GM12878 (cell line): ENCODE measurements around the gene FTL. TPM values are rescaled to one million over a fixed set of nuclear protein-coding genes. Genes with fewer than 3 reads are reported as not detected.
"Not testable (repeated sequence)": the region's sequence is repeated elsewhere in the genome, so short reads cannot be mapped to it uniquely, and the experiment has no call there.

Experiments
- ATAC-seq: fragments of 200-7000 bp; cut with Tn5 transposase; 3 replicates; pipeline ENCODE4 v1.9.1; 2020; ENCODE audit warnings: mild to moderate bottlenecking, moderate library complexity
- BruUV-seq: library from RNA; stranded (reverse); fragments of 400-500 nt; replicated peaks from 2 replicates; lab custom pipeline; 2021; lab: Mats Ljungman, UMichigan
- CTCF ChIA-PET: fragments of 300-600 bp; sonication (Branson Sonifier 250); formaldehyde crosslinking; extraction: SDS; loops from one replicate; lab custom pipeline; 2021; ENCODE audit warnings: inconsistent platforms; lab: Yijun Ruan, JAX
- POLR2A ChIA-PET: fragments of 350-600 bp; formaldehyde crosslinking; extraction: SDS; loops from one replicate; lab custom pipeline; 2021; ENCODE audit warnings: inconsistent platforms; lab: Charles Lee
- RAD21 ChIA-PET: fragments of 300-600 bp; sonication (Branson Sonifier 250); formaldehyde crosslinking; loops from one replicate; lab custom pipeline; 2023; ENCODE audit warnings: antibody characterized with exemption; ENCODE audit not compliant: unreplicated experiment; lab: Charles Lee
- SMC1A ChIA-PET: fragments of 300-600 bp; sonication (Branson Sonifier 250); formaldehyde crosslinking; loops from one replicate; lab custom pipeline; 2023; ENCODE audit not compliant: unreplicated experiment, uncharacterized antibody; lab: Charles Lee
- DNase-seq: peaks from one replicate; pipeline ENCODE4 v3.0.0-alpha.2; 2011; ENCODE audit warnings: low read depth, low spot score
- FAIRE-seq: peaks from 3 replicates; lab custom pipeline; 2011; peaks lifted over from hg19 to GRCh38; lab: Jason Lieb, UNC
- H2AFZ ChIP-seq: 2 replicates; pipeline ENCODE4 v1.6.0; 2011; ENCODE audit warnings: low read depth, low read length, control low read depth; ENCODE audit not compliant: control insufficient read depth
- H3K27ac ChIP-seq: 2 replicates; pipeline ENCODE4 v1.5.1; 2011; ENCODE audit warnings: control low read depth; ENCODE audit not compliant: control insufficient read depth, insufficient read depth
- H3K27me3 ChIP-seq, 2 experiments: replicated peaks in 1 of 2; 2 replicates each; pipeline versions ENCODE4 v1.6.0 to v1.6.1; 2011; ENCODE audit warnings: low read length in 1 of 2; ENCODE audit not compliant: control insufficient read depth in 2 of 2, insufficient read depth in 2 of 2
- H3K36me3 ChIP-seq, 2 experiments: 2 replicates each; pipeline ENCODE4 v1.5.1; 2011; ENCODE audit warnings: low read length in 1 of 2; ENCODE audit not compliant: control insufficient read depth in 2 of 2, insufficient read depth in 2 of 2
- H3K4me1 ChIP-seq: 2 replicates; pipeline ENCODE4 v1.6.1; 2011; ENCODE audit warnings: mild to moderate bottlenecking, low read length, moderate library complexity, mixed read lengths; ENCODE audit not compliant: control insufficient read depth, insufficient read depth
- H3K4me2 ChIP-seq: 2 replicates; pipeline ENCODE4 v1.6.0; 2011; ENCODE audit warnings: control low read depth; ENCODE audit not compliant: control insufficient read depth, insufficient read depth
- H3K4me3 ChIP-seq: fragments of 200-600 bp; sonication (generic); 2 replicates; pipeline ENCODE4 v1.5.1; 2016
- H3K79me2 ChIP-seq: 2 replicates; pipeline ENCODE4 v1.6.0; 2011; ENCODE audit warnings: low read length; ENCODE audit not compliant: control insufficient read depth, insufficient read depth
- H3K9ac ChIP-seq: 2 replicates; pipeline ENCODE4 v1.8.0; 2011; ENCODE audit warnings: low read length, control low read depth, mixed read lengths; ENCODE audit not compliant: control insufficient read depth, insufficient read depth
- H3K9me3 ChIP-seq: replicated peaks from 3 replicates; pipeline ENCODE4 v1.5.1; 2011; ENCODE audit warnings: mild to moderate bottlenecking, low read length; ENCODE audit not compliant: control insufficient read depth, insufficient read depth
- H4K20me1 ChIP-seq: 2 replicates; pipeline ENCODE4 v1.6.0; 2011; ENCODE audit not compliant: control insufficient read depth, insufficient read depth
- E4F1 ChIP-seq: fragments of 450-650 bp; IDR thresholded peaks from 2 replicates; pipeline ENCODE4 v1.6.1; 2018; ENCODE audit warnings: borderline replicate concordance, mild to moderate bottlenecking; ENCODE audit not compliant: partially characterized antibody
- HDGF ChIP-seq: fragments of 450-650 bp; IDR thresholded peaks from 2 replicates; pipeline ENCODE4 v1.6.1; 2016; ENCODE audit warnings: antibody characterized with exemption
- IRF5 ChIP-seq: fragments of 450-650 bp; IDR thresholded peaks from 2 replicates; pipeline ENCODE4 v1.6.1; 2017; ENCODE audit warnings: borderline replicate concordance
- MTA3 ChIP-seq: IDR thresholded peaks from 2 replicates; pipeline ENCODE4 v1.6.1; 2012; ENCODE audit warnings: low read length, inconsistent platforms, borderline replicate concordance
- MYB ChIP-seq: fragments of 150-350 bp; IDR thresholded peaks from 2 replicates; pipeline ENCODE4 v1.6.1; 2014; ENCODE audit warnings: mild to moderate bottlenecking, low read depth, low read length, borderline replicate concordance
- POLR2AphosphoS5 ChIP-seq: IDR thresholded peaks from 2 replicates; pipeline ENCODE4 v1.6.1; 2011; ENCODE audit warnings: mild to moderate bottlenecking, low read length, inconsistent platforms
- REST ChIP-seq: IDR thresholded peaks from 2 replicates; pipeline ENCODE4 v1.6.1; 2012; ENCODE audit warnings: mild to moderate bottlenecking, low read depth, low read length
- RUNX3 ChIP-seq: IDR thresholded peaks from 2 replicates; pipeline ENCODE4 v1.6.1; 2012; ENCODE audit warnings: low read length, inconsistent platforms
- YY1 ChIP-seq: IDR thresholded peaks from 2 replicates; pipeline ENCODE4 v1.6.1; 2011; ENCODE audit warnings: low read depth, mild to moderate bottlenecking, low read length
- ZNF207 ChIP-seq: fragments of 450-650 bp; IDR thresholded peaks from 2 replicates; pipeline ENCODE4 v1.6.1; 2014; ENCODE audit warnings: antibody characterized with exemption, mild to moderate bottlenecking, borderline replicate concordance
- WGBS: methylation state at CpG from one replicate; pipeline ENCODE4 v1.1.6; 2016; ENCODE audit warnings: low lambda C conversion rate; ENCODE audit not compliant: insufficient replicate concordance, insufficient coverage; ENCODE audit errors: missing lambda C conversion rate; 5-methylcytosine and 5-hydroxymethylcytosine counted together
- in situ Hi-C: fragments of 300-500 bp; cut with MboI; formaldehyde crosslinking; loops from 9 replicates; pipeline ENCODE4 v1.14.3; 2018; ENCODE audit warnings: mixed read lengths
- intact Hi-C: fragments of 100-400 bp; cut with micrococcal nuclease; formaldehyde crosslinking; loops from one replicate; pipeline ENCODE4 v1.14.2; 2022; ENCODE audit not compliant: unreplicated experiment
- polyA plus RNA-seq, 11 experiments: library from polyadenylated mRNA; depleted of rRNA in 4 of 11; unstranded in 6 of 11; stranded (reverse) in 5 of 11; fragments of >200 nt; fragmentation: Nextera tagmentation in 4 of 11; fragmentation: Illumina TruSeq in 1 of 11; extraction: Ambion mirVana in 4 of 11; extraction: Trizol in 1 of 11; gene quantifications; 1 replicate in 1 of 11; 2 replicates in 10 of 11; pipeline versions ENCODE4 v1.2.1 to v1.2.3, GENCODE V29; 2011 to 2016; ENCODE audit warnings: inconsistent platforms in 2 of 11, missing spikeins in 2 of 11, low read depth in 1 of 11
- total RNA-seq, 4 experiments: library from RNA; depleted of rRNA in 3 of 4; stranded (reverse); fragments of >200 nt in 3 of 4; fragmentation: Illumina TruSeq in 1 of 4; extraction: Trizol in 1 of 4; gene quantifications; 2 replicates each; pipeline versions ENCODE4 v1.2.1 to v1.2.3, GENCODE V29; 2013 to 2021

The FTL gene
- total and polyA plus RNA-seq, 10 of the 15 experiments (the other 5 are each of a cell fraction or from before 2014, with no cell fraction given): 364 to 8,913 (median 1,595) TPM

GRCh38 chr19:48919271-48919670 is 45.8 kb upstream of the FTL start:
- H3K79me2 ChIP-seq, H3K4me3 ChIP-seq, SMC1A ChIA-PET, H3K4me2 ChIP-seq, BruUV-seq, ATAC-seq, POLR2A ChIA-PET, DNase-seq, H3K36me3 ChIP-seq, FAIRE-seq, H2AFZ ChIP-seq, H3K27me3 ChIP-seq, H3K27ac ChIP-seq, intact Hi-C loops, H3K9me3 ChIP-seq, H3K4me1 ChIP-seq, in situ Hi-C loops, H3K9ac ChIP-seq, H4K20me1 ChIP-seq: not testable (repeated sequence)
- RAD21 ChIA-PET: interaction anchor here (1.1 kb wide), 1 partner anchor 19 kb away, joined by 3 read pairs; no protein-coding TSS in a partner anchor
- CTCF ChIA-PET: interaction anchor here (0.6 to 2.5 kb wide), 6 partner anchors 14 to 660 kb away, joined by 3 to 6 read pairs (median 3); partner anchors contain the start of gene DHDH
- WGBS: 97% methylated on average over 8 of the region's 8 CpGs

- FAIRE-seq (no peak), DNase-seq (no peak), ATAC-seq (no peak)
- BruUV-seq: no TSS peak
- intact Hi-C loops (no loop called here), in situ Hi-C loops (no loop called here)
- Histone ChIP-seq H3K9ac (no peak overlapping the region), H3K4me1 (peaks cover 8% of the 10 kb centered on the region), H3K79me2 (no peaks in the 10 kb centered on the region), H3K4me2 (no peak overlapping the region), H3K9me3 (no peaks in the 10 kb centered on the region), H3K36me3 (peaks cover 0 to 1% of the 10 kb centered on the region in 2 experiments; a peak in 3 of 4 replicates), H3K27me3 (no peaks in the 10 kb centered on the region), H3K27ac (no peak overlapping the region), H4K20me1 (no peaks in the 10 kb centered on the region), H3K4me3 (no peak overlapping the region), H2AFZ (no peak overlapping the region)
- ChIA-PET SMC1A (no interaction called here), CTCF (no interaction called here), RAD21 (no interaction called here), POLR2A (interaction anchor here (1.2 kb wide), 1 partner anchor 12 kb away, joined by 4 read pairs; no protein-coding TSS in a partner anchor)
- 85% methylated on average over 10 of the region's 10 CpGs for WGBS
- TF ChIP-seq RUNX3 (no peak), YY1 (no peak), MTA3 (no peak), POLR2AphosphoS5 (no peak), IRF5 (no peak), ZNF207 (no peak), E4F1 (no peak), MYB (no peak), REST (no peak), HDGF (no peak)
Measured at GRCh38 chr19:48920949-48921348, 44.2 kb upstream of the FTL start.
